ENCODE data around the gene MFAP4.

GRCh38 chr17:19369107-19369778 lies 17.7 kb downstream of the MFAP4 start:
- TF ChIP-seq, protein P1, sequence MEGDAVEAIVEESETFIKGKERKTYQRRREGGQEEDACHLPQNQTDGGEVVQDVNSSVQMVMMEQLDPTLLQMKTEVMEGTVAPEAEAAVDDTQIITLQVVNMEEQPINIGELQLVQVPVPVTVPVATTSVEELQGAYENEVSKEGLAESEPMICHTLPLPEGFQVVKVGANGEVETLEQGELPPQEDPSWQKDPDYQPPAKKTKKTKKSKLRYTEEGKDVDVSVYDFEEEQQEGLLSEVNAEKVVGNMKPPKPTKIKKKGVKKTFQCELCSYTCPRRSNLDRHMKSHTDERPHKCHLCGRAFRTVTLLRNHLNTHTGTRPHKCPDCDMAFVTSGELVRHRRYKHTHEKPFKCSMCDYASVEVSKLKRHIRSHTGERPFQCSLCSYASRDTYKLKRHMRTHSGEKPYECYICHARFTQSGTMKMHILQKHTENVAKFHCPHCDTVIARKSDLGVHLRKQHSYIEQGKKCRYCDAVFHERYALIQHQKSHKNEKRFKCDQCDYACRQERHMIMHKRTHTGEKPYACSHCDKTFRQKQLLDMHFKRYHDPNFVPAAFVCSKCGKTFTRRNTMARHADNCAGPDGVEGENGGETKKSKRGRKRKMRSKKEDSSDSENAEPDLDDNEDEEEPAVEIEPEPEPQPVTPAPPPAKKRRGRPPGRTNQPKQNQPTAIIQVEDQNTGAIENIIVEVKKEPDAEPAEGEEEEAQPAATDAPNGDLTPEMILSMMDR (IDR thresholded peaks at IDR 0.05), result no peak
- TF ChIP-seq POLR2A (IDR thresholded peaks at IDR 0.05) (no peak), EP300 (IDR thresholded peaks at IDR 0.05) (no peak)
